GM23338 (cell line): ENCODE data around the gene TSFM.

Experiments used
- CREB1 ChIP-seq: fragments of 250-450 bp; sonication (Bioruptor Pico); IDR thresholded peaks from 2 replicates; pipeline ENCODE4 v1.5.0; 2020; ENCODE audit warnings: low read depth, mild to moderate bottlenecking, moderate library complexity
- EZH2 ChIP-seq: fragments of 200-600 bp; sonication (generic); IDR thresholded peaks from one replicate; pipeline ENCODE4 v1.8.0; 2017; ENCODE audit warnings: antibody characterized with exemption, mild to moderate bottlenecking, low read depth; ENCODE audit not compliant: unreplicated experiment
- EZH2phosphoT487 ChIP-seq: fragments of 200-600 bp; sonication (generic); IDR thresholded peaks from one replicate; pipeline ENCODE4 v1.8.1; 2018; ENCODE audit warnings: antibody characterized with exemption; ENCODE audit not compliant: unreplicated experiment
- JUNB ChIP-seq: IDR thresholded peaks from one replicate; pipeline ENCODE4 v1.6.1; 2016; ENCODE audit warnings: antibody characterized with exemption; ENCODE audit not compliant: unreplicated experiment
- NANOG ChIP-seq: IDR thresholded peaks from 2 replicates; pipeline ENCODE4 v1.6.1; 2016; ENCODE audit warnings: antibody characterized with exemption, borderline replicate concordance
- POLR2AphosphoS5 ChIP-seq: IDR thresholded peaks from 2 replicates; pipeline ENCODE4 v1.6.1; 2016; ENCODE audit warnings: antibody characterized with exemption, low read depth
- REST ChIP-seq: IDR thresholded peaks from one replicate; pipeline ENCODE4 v1.6.1; 2018; ENCODE audit warnings: antibody characterized with exemption; ENCODE audit not compliant: unreplicated experiment
- STAT1 ChIP-seq: IDR thresholded peaks from one replicate; pipeline ENCODE4 v1.6.1; 2016; ENCODE audit warnings: antibody characterized with exemption; ENCODE audit not compliant: unreplicated experiment
- ZNF331 ChIP-seq: fragments of 250-450 bp; sonication (Bioruptor Pico); IDR thresholded peaks from 2 replicates; pipeline ENCODE4 v1.5.0; 2020; ENCODE audit warnings: low read depth, mild to moderate bottlenecking, moderate library complexity
- TF ChIP-seq, protein P1 (sequence below), 2 experiments: fragments of 200-600 bp in 1 of 2; sonication (generic) in 1 of 2; conservative IDR thresholded peaks; 2 replicates each; pipeline versions ENCODE4 v1.5.1 to v1.6.1; 2016 to 2017; ENCODE audit warnings: antibody characterized with exemption in 2 of 2, low read depth in 2 of 2, mild to moderate bottlenecking in 2 of 2, moderate library complexity in 1 of 2
- TF ChIP-seq, protein P2 (sequence below): fragments of 250-450 bp; sonication (Bioruptor Pico); IDR thresholded peaks from 2 replicates; pipeline ENCODE4 v1.5.0; 2020; ENCODE audit warnings: mild to moderate bottlenecking, moderate library complexity

DNA sequence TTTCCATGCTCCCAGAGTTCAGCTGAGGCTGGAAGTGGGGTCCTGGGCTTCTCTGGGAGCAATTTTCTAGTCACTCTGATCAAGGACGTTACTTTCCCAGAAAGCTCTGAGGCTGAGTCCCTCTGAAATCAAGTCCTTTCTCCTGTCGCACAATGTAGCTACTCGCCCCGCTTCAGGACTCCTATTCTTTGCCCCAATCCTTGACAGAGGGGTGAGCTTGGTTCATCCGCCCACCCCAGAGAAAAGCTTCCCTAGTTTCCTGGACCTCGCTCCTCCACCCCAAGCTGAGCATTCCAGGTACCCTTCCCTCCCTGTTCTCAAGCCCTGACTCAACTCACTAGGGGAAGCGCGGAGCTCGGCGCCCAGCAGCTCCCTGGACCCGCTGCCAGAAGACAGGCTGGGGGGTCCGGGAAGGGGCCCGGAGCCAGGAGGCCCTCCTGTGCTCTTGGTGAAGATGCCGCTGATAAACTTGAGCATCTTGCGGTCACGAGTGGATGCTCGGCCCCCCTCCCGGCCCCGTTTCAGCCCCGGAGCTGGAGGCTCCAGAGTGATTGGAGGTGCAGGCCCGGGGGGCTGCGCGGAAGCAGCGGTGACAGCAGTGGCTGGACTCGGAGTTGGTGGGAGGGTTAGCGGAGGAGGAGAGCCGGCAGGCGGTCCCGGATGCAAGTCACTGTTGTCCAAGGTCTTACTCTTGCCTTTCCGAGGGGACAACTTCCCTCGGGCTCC, 45.7 kb upstream of the TSFM start:
- TF ChIP-seq, protein P1, sequence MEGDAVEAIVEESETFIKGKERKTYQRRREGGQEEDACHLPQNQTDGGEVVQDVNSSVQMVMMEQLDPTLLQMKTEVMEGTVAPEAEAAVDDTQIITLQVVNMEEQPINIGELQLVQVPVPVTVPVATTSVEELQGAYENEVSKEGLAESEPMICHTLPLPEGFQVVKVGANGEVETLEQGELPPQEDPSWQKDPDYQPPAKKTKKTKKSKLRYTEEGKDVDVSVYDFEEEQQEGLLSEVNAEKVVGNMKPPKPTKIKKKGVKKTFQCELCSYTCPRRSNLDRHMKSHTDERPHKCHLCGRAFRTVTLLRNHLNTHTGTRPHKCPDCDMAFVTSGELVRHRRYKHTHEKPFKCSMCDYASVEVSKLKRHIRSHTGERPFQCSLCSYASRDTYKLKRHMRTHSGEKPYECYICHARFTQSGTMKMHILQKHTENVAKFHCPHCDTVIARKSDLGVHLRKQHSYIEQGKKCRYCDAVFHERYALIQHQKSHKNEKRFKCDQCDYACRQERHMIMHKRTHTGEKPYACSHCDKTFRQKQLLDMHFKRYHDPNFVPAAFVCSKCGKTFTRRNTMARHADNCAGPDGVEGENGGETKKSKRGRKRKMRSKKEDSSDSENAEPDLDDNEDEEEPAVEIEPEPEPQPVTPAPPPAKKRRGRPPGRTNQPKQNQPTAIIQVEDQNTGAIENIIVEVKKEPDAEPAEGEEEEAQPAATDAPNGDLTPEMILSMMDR (conservative IDR thresholded peaks at IDR 0.05; ENCODE audit: low read depth in 2 of 2), result no peak
- TF ChIP-seq EZH2, result peak; percentile 63
- no peak for TF ChIP-seq EZH2phosphoT487
- no peak for TF ChIP-seq POLR2AphosphoS5
- TF ChIP-seq NANOG, result no peak
- TF ChIP-seq JUNB, result no peak
- no peak for TF ChIP-seq STAT1
- no peak for TF ChIP-seq CREB1 (CRISPR knock-in tag)
- no peak for TF ChIP-seq REST
- TF ChIP-seq ZNF331, result no peak
- TF ChIP-seq, protein P2, sequence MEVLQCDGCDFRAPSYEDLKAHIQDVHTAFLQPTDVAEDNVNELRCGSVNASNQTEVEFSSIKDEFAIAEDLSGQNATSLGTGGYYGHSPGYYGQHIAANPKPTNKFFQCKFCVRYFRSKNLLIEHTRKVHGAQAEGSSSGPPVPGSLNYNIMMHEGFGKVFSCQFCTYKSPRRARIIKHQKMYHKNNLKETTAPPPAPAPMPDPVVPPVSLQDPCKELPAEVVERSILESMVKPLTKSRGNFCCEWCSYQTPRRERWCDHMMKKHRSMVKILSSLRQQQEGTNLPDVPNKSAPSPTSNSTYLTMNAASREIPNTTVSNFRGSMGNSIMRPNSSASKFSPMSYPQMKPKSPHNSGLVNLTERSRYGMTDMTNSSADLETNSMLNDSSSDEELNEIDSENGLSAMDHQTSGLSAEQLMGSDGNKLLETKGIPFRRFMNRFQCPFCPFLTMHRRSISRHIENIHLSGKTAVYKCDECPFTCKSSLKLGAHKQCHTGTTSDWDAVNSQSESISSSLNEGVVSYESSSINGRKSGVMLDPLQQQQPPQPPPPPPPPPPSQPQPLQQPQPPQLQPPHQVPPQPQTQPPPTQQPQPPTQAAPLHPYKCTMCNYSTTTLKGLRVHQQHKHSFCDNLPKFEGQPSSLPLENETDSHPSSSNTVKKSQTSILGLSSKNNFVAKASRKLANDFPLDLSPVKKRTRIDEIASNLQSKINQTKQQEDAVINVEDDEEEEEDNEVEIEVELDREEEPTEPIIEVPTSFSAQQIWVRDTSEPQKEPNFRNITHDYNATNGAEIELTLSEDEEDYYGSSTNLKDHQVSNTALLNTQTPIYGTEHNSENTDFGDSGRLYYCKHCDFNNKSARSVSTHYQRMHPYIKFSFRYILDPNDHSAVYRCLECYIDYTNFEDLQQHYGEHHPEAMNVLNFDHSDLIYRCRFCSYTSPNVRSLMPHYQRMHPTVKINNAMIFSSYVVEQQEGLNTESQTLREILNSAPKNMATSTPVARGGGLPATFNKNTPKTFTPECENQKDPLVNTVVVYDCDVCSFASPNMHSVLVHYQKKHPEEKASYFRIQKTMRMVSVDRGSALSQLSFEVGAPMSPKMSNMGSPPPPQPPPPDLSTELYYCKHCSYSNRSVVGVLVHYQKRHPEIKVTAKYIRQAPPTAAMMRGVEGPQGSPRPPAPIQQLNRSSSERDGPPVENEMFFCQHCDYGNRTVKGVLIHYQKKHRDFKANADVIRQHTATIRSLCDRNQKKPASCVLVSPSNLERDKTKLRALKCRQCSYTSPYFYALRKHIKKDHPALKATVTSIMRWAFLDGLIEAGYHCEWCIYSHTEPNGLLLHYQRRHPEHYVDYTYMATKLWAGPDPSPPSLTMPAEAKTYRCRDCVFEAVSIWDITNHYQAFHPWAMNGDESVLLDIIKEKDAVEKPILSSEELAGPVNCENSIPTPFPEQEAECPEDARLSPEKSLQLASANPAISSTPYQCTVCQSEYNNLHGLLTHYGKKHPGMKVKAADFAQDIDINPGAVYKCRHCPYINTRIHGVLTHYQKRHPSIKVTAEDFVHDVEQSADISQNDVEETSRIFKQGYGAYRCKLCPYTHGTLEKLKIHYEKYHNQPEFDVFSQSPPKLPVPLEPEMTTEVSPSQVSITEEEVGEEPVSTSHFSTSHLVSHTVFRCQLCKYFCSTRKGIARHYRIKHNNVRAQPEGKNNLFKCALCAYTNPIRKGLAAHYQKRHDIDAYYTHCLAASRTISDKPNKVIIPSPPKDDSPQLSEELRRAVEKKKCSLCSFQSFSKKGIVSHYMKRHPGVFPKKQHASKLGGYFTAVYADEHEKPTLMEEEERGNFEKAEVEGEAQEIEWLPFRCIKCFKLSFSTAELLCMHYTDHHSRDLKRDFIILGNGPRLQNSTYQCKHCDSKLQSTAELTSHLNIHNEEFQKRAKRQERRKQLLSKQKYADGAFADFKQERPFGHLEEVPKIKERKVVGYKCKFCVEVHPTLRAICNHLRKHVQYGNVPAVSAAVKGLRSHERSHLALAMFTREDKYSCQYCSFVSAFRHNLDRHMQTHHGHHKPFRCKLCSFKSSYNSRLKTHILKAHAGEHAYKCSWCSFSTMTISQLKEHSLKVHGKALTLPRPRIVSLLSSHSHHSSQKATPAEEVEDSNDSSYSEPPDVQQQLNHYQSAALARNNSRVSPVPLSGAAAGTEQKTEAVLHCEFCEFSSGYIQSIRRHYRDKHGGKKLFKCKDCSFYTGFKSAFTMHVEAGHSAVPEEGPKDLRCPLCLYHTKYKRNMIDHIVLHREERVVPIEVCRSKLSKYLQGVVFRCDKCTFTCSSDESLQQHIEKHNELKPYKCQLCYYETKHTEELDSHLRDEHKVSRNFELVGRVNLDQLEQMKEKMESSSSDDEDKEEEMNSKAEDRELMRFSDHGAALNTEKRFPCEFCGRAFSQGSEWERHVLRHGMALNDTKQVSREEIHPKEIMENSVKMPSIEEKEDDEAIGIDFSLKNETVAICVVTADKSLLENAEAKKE, result no peak
